HUDEP-2 (cell line): ENCODE measurements around the gene CDK5R2.

ENCODE experiments used
- DNase-seq, 76 experiments: peaks; one replicate each; lab custom pipeline; 2025; ENCODE audit not compliant: unreplicated experiment in 76 of 76; lab: John Stamatoyannopoulos, UW

The CDK5R2 gene

DNA sequence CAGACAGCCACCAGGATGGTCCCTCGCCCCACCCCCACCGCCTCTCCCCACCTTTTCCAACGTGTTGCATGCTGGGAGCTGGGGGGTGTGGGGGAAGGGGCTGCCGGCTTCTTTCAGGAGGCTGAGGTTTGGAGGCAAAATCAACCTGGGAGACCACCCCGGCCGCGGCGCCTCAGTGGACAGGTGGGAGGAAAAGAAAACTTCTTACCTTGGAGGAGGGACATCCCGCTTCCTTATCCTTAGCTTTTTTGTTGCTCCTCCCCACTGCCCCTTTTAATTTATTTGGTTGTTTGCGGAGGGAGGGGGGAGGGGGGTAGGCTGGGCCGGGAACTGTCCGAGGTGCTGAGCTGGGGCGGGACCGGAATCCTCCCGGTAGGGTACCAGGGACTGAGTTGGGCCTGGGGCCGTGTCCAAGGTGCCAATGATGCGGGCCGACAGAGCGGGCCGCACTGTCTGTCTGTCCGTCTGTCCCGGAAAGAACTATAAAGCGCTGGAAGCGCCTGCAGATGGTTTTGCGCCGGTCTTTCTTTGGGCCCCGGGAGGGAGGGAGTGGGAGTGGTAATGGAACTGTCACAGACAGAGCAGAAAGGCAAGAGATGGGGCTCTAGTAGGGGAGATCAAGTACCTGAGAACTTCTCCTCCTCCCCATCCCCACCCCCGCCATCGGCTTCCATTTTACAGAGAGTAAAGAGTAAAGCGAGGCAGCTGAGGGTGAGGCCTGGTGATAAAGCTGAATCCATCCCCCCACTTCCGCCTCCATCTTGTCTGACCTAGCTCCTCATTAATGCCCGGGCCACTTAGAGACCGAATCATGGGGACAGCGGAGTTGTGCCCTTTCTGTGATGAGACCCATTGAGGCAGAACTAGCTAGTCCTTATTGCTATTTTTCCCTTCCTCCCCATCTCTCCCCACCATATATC, 2.4 kb downstream of the CDK5R2 start:
- DNase-seq: peak in 6 of 76 experiments; percentile 2 to 34 (median 16)

DNA sequence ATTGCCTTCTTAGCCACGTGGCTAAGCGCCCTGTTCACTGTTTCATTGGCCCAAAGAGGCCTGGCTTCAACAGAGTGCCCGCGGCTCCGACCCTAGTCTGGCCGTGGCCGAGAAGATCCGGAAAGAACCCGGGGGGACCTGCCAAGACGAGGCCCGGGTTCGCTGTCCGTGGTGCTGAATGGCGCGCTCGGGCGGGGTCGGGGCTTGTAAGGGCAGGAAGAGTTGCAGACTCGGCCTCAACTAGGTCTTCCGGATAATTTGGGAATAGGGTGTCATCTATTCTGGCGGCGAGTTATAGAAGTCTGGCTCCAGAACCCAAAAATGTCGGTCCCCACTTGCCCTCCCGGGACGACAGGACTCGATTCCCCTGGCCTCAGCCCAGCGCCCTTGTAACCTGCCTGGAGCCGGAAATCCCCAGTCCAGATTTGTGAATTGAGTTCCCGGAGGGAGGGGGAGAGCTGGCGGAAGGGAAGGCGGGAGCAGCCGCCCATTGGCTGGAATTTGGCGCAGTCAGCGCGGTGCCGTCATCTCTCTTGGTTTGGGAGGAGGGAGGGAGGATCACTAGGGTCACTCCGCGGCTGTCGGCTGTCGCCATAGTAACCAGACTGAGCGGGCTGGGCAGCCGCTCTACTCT, 3.5 kb downstream of the CDK5R2 start:
- peak in 44 of 76 experiments; percentile 2 to 70 (median 31) for DNase-seq

- DNase-seq: no peak
Observed at GRCh38 chr2:218963601-218964000, 4.1 kb downstream of the CDK5R2 start.

- DNase-seq: no peak
Observed at GRCh38 chr2:218964041-218964771, 4.7 kb downstream of the CDK5R2 start.

DNA sequence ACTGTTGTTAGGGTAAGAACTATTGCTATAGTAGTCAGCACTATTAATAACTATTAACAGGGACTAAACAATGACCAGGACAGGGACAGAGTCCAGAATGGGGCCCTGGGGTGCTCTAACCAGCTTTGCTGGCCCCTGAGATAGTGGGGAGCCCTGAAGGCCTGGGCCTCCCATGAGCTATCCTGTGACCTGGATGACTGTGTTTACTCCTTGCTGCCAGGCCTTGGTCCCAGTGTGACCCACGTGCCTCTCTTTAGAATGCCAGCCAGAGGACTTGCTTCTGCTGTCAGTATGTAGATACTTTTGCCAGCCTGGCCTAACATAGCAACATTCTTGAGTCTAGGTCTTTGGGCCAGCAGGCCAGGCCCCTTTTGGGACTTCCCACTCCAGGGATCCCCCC, 11.4 kb downstream of the CDK5R2 start:
- DNase-seq: no peak

DNA sequence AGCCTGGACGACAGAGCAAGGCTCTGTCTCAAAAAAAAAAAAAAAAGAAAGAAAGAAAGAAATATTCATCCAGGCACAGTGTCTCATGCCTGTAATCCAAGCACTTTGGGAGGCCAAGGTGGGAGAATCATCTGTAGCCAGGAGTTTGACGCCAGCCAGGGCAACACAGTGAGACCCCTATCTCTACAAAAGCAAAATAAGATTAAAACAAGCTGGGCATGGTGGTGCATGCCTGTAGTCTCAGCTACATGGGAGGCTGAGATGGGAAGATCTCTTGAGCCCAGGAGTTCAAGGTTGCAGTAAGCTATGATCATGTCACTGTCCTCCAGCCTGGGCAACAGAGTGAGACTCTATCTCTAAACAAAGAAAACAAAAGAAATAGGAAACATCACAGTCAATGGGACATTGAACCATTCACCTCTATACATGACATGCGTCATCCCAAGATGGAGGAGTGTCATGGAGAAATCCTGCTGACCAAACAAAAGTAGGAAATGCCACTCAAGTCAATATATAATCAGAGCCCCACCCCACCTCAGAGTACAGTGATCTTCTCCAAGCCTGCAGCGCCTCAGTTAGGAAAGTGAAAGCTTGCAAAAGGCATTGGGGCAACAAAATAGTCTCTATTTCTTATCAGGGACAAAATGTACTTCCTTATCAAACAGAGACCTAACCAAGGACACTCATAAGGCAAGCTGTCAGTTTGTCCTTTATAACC, 15.8 kb downstream of the CDK5R2 start:
- no peak for DNase-seq

GRCh38 chr2:218979846-218980734, 20.6 kb downstream of the CDK5R2 start:
- peak in 69 of 76 experiments; percentile 4 to 83 (median 63) for DNase-seq

DNA sequence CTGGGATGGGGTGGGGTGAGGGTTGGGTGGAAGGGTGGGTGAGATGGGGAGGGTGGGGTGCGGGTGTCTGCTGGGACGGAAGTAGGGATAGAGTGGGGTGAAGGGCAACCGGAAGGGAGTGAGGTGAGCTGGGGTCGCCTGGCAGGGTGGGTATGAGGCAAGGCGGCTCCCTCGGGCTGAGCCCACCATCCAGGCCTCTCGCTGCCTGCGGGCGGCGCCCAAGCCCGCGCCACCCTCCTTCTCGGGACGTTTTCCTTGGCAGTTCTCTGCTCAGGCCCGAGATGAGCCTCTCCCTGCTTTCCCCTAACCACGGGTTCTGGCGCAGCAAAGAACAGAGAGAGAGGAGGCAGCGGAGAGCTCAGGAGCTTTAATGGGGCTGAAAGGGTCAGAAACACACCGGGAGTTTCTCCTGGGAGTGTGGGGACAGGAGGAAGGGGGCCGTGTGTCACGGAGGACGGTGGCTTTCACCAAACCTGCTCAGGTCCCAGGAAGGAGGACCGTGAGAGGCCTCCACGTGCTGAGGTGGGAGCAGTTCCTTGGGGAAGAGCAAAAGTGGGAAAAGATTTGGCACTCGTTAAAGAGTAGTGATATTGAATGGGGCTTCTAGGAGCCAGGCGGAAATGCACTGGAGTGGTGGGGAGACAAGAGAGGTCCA, 21.4 kb downstream of the CDK5R2 start:
- DNase-seq: no peak

DNA sequence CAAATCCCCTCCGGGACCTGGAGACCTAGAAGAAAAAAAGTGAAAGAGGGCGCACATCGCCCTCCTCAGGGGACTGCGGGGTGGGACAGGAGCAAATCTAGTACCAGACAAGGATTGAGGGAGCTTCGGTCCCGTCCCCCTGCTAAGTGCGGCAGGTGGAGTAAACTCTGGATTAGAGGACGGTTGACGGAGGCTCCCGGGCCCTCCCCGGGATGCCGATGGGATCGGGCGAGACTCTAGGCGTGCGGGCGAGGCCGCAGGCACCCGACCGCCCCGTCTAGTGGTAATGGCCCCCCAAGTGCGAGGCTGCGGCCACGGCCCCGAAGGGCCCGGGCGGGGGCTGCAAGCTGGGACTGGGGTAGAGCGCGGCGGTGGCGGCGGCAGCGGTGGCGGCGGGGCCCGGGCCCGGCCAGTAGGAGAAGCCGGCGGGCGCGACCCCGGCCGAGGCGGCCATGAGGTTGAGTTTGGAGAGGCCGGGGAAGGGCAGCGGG, 22.0 kb downstream of the CDK5R2 start:
- DNase-seq: no peak

DNA sequence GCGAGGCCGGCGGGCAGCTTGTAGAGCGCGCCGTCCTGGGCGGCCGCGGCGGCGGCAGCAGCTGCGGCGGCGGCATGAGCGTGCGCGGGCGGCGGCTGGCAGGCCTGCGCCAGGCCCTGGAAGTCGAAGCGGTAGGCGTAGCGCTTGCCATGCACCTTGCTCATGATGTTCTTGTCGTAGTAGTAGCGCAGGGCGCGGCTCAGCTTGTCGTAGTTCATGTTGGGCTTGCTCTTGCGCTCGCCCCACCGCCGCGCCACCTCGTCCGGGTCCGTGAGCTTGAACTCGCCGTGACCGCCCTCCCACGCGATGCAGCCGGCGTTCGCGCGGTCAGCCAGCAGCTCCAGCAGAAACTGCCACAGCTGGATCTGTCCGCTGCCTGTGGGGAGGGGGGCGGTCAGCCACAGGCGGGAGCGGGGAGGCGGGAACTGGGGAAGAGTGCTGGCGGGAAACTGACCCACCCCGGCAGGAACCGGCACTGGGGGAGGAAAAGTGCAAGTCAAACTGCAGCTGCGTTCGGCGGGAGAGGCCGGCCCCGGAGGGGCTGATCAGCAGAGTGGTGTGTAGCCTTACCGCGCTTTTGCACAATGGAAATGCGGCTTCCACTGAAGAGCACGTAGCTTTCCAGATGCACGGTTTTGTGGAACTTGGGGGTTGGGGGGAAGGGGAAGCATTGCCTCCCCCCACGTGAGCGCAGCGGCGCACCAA, 22.6 kb downstream of the CDK5R2 start:
- peak in 2 of 76 experiments; percentile 15 to 25 for DNase-seq

- DNase-seq: no peak
Observed at GRCh38 chr2:218982586-218983262, 23.3 kb downstream of the CDK5R2 start.

- DNase-seq: no peak
Observed at GRCh38 chr2:218983263-218983933, 23.9 kb downstream of the CDK5R2 start.

DNA sequence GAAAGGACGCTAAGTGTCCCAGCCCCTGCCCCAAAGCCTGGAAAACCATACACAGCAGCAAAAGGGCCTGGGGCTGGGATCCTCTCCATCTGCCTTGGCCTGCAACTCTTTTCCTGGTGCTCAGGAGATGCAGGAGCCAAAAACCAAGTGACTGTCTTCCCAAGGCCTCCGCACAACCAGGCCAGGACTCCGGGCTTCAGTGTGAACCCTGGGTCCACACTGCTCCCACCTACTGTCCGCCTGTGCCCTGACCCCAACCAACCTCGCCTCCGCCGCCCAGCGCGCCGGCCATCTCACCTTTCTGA, 24.4 kb downstream of the CDK5R2 start:
- no peak for DNase-seq

GRCh38 chr2:218984239-218985020, 25.0 kb downstream of the CDK5R2 start:
- DNase-seq: no peak

DNA sequence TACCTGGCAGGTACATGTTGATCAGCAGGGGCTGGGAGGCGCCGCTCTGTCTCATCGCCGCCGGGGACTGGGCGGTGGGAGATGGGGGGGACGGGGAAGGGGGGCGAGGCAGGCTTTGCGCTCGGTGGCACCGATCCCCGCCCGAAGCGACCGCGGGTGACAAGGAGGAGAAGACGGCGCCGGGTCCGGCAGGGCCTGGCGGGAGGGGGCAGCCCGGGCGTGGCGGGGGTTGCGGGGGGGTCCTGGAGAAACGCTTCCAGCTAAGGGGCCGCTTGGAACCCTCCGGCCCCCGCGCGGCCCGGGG, 25.5 kb downstream of the CDK5R2 start, which contains the start of gene FEV:
Gene FEV, minus strand, starts transcription at position 164 of the 304 bp plus-strand sequence. Its CDS starts 109 bp downstream, at position 55.
- DNase-seq: no peak

DNA sequence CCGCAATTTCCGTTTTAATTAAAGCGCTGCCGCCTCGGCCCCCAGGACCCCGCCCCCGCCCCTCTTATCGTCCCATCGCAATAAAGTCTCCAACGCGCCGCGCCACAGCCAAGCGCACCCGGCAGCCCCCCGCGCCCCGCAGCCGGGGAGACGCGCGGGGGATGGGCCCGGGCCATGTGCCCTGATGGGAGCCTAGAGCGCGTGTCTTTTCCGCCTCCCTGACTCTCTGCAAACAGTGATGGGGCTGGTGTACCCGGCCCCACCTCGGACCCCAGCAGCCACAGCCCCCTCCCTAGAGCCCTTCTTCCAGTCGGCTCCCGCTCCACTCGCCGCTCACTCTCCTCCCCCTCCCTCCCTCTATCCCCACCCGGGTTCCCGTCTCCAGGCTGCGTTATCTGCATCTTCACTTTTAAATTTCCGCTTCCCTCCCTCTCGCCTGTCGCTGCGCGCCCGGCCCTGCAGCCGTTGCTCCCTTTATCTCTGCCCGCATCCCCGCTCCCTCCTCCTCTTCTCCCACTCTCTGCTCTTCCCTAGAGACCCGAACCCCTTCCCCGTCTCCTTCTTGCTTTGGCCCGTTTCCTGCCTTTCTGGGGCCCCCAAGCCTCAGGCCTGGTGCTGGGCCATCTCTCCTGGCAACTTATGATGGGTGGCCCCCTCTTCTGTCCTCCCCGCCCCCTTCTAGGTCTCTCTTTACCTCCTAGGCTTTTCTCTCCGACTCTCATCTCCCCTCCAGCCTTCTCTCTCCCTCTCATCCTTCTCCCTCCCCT, 26.0 kb downstream of the CDK5R2 start:
- DNase-seq: no peak
